Caco-2 (cell line): ENCODE measurements around the gene CDH13. TPM values are rescaled to one million over a fixed set of nuclear protein-coding genes. Genes with fewer than 3 reads are reported as not detected.

Experiments used
- BruUV-seq: library from RNA; stranded (reverse); fragments of 400-500 nt; replicated peaks from 2 replicates; lab custom pipeline; 2021; lab: Mats Ljungman, UMichigan
- CTCF ChIA-PET: fragments of 300-600 bp; sonication (Branson Sonifier 250); formaldehyde crosslinking; loops from one replicate; lab custom pipeline; 2022; ENCODE audit warnings: antibody characterized with exemption; lab: Charles Lee
- POLR2A ChIA-PET: fragments of 300-600 bp; sonication (Branson Sonifier 250); formaldehyde crosslinking; loops from one replicate; lab custom pipeline; 2022; ENCODE audit warnings: antibody characterized with exemption; lab: Charles Lee
- DNase-seq, 2 experiments: peaks; one replicate each; pipeline versions ENCODE4 v3.0.0 to v3.0.0-alpha.2; 2020 to 2022
- H3K27me3 ChIP-seq: replicated peaks from 2 replicates; pipeline ENCODE4 v1.6.0; 2011; ENCODE audit warnings: low read length; ENCODE audit not compliant: control insufficient read depth, insufficient read depth
- H3K36me3 ChIP-seq: 2 replicates; pipeline ENCODE4 v1.5.1; 2011; ENCODE audit warnings: low read length; ENCODE audit not compliant: control insufficient read depth, insufficient read depth
- H3K4me1 ChIP-seq: fragments of 250-450 bp; sonication (Bioruptor Pico); 2 replicates; pipeline ENCODE4 v1.5.1; 2020; ENCODE audit warnings: mild to moderate bottlenecking
- H3K4me3 ChIP-seq: 2 replicates; pipeline ENCODE4 v1.5.1; 2011; ENCODE audit warnings: low read depth, mild to moderate bottlenecking, control low read depth, low read length
- H3K9me3 ChIP-seq: fragments of 250-450 bp; sonication (Bioruptor Pico); 2 replicates; pipeline ENCODE4 v1.5.1; 2020; ENCODE audit warnings: mild to moderate bottlenecking, moderate library complexity
- H3K27ac Mint-ChIP-seq: one replicate; pipeline ENCODE4 v1.8.0; 2022; ENCODE audit warnings: mixed read lengths; ENCODE audit not compliant: unreplicated experiment
- H3K27me3 Mint-ChIP-seq: one replicate; pipeline ENCODE4 v1.8.0; 2022; ENCODE audit warnings: mixed read lengths; ENCODE audit not compliant: insufficient read depth, unreplicated experiment
- H3K36me3 Mint-ChIP-seq: one replicate; pipeline ENCODE4 v1.8.0; 2022; ENCODE audit warnings: mild to moderate bottlenecking, mixed read lengths; ENCODE audit not compliant: insufficient read depth, unreplicated experiment
- H3K4me1 Mint-ChIP-seq: one replicate; pipeline ENCODE4 v1.8.0; 2022; ENCODE audit warnings: low read depth, mixed read lengths; ENCODE audit not compliant: unreplicated experiment
- H3K4me3 Mint-ChIP-seq: one replicate; pipeline ENCODE4 v1.8.0; 2022; ENCODE audit warnings: mild to moderate bottlenecking, moderate library complexity, mixed read lengths; ENCODE audit not compliant: unreplicated experiment
- H3K9me3 Mint-ChIP-seq: one replicate; pipeline ENCODE4 v1.8.0; 2022; ENCODE audit warnings: mixed read lengths; ENCODE audit not compliant: unreplicated experiment
- CTCF ChIP-seq, 2 experiments: fragments of 200-600 bp in 1 of 2; IDR thresholded peaks; 1 replicate in 1 of 2; 2 replicates in 1 of 2; pipeline versions ENCODE4 v1.5.1 to v1.8.0; 2011 to 2022; ENCODE audit warnings: antibody characterized with exemption in 1 of 2, control low read depth in 1 of 2, inconsistent platforms in 1 of 2, low read depth in 1 of 2, low read length in 1 of 2, mild to moderate bottlenecking in 1 of 2, moderate library complexity in 1 of 2; ENCODE audit not compliant: insufficient read depth in 1 of 2, severe bottlenecking in 1 of 2, unreplicated experiment in 1 of 2
- intact Hi-C: fragments of 100-400 bp; cut with micrococcal nuclease; formaldehyde crosslinking; loops from one replicate; pipeline ENCODE4 v1.10.0; 2022; ENCODE audit not compliant: unreplicated experiment
- total RNA-seq: library from RNA; stranded (reverse); gene quantifications from 2 replicates; pipeline ENCODE4 v1.2.3, GENCODE V29; 2022

CDH13 gene
- total RNA-seq, 1 experiment from 2014 or later: 2.2 TPM

GRCh38 chr16:82881516-82881915 is 254.7 kb downstream of the CDH13 start:
- POLR2A ChIA-PET: no interaction called here
- no peaks in the 10 kb centered on the region for H3K9me3 Mint-ChIP-seq
- no peak overlapping the region for H3K4me3 Mint-ChIP-seq

GRCh38 chr16:82882226-82882625 is 255.5 kb downstream of the CDH13 start:
- no peaks in the 10 kb centered on the region for H3K36me3 Mint-ChIP-seq
- no peaks in the 10 kb centered on the region for H3K9me3 ChIP-seq
- BruUV-seq: no TSS peak
- no peak overlapping the region for H3K4me3 Mint-ChIP-seq
- no peaks in the 10 kb centered on the region for H3K36me3 ChIP-seq
- H3K4me1 ChIP-seq: no peaks in the 10 kb centered on the region
- ChIA-PET CTCF (no interaction called here), POLR2A (no interaction called here)
- no peaks in the 10 kb centered on the region for H3K9me3 Mint-ChIP-seq
- no peaks in the 10 kb centered on the region for H3K27me3 ChIP-seq
- no peak overlapping the region for H3K4me3 ChIP-seq
- H3K4me1 Mint-ChIP-seq: no peaks in the 10 kb centered on the region
- no peak for DNase-seq
- H3K27me3 Mint-ChIP-seq: peaks cover 15% of the 10 kb centered on the region
- intact Hi-C loops: no loop called here
- H3K27ac Mint-ChIP-seq: no peak overlapping the region
- no peak for TF ChIP-seq CTCF (IDR thresholded peaks at IDR 0.05; ENCODE audit: insufficient read depth in 1 of 2, low read depth in 1 of 2, low read length in 1 of 2, severe bottlenecking in 1 of 2, unreplicated experiment in 1 of 2)

More at GRCh38 chr16:82881516-82881915, 254.7 kb downstream of the CDH13 start:
- CTCF ChIA-PET: no interaction called here
- no TSS peak for BruUV-seq
- H3K27me3 Mint-ChIP-seq: peaks cover 12% of the 10 kb centered on the region
- Histone ChIP-seq H3K36me3 (no peaks in the 10 kb centered on the region), H3K4me3 (no peak overlapping the region), H3K27me3 (no peaks in the 10 kb centered on the region), H3K4me1 (no peaks in the 10 kb centered on the region), H3K9me3 (no peaks in the 10 kb centered on the region)
- no peak for TF ChIP-seq CTCF (IDR thresholded peaks at IDR 0.05; ENCODE audit: insufficient read depth in 1 of 2, low read depth in 1 of 2, low read length in 1 of 2, severe bottlenecking in 1 of 2, unreplicated experiment in 1 of 2)
- no peaks in the 10 kb centered on the region for H3K4me1 Mint-ChIP-seq
- intact Hi-C loops: no loop called here
- DNase-seq: no peak
- H3K27ac Mint-ChIP-seq: no peak overlapping the region
- no peaks in the 10 kb centered on the region for H3K36me3 Mint-ChIP-seq

GRCh38 chr16:82882982-82883835 is 256.4 kb downstream of the CDH13 start:
- Mint-ChIP-seq H3K27me3 (peaks cover 15% of the 10 kb centered on the region), H3K36me3 (no peaks in the 10 kb centered on the region), H3K4me1 (no peaks in the 10 kb centered on the region), H3K9me3 (no peaks in the 10 kb centered on the region), H3K27ac (no peak overlapping the region), H3K4me3 (no peak overlapping the region)
- Histone ChIP-seq H3K9me3 (no peaks in the 10 kb centered on the region), H3K4me3 (no peak overlapping the region), H3K27me3 (no peaks in the 10 kb centered on the region), H3K36me3 (no peaks in the 10 kb centered on the region), H3K4me1 (no peaks in the 10 kb centered on the region)
- no TSS peak for BruUV-seq
- ChIA-PET CTCF (no interaction called here), POLR2A (no interaction called here)
- DNase-seq: no peak
- no peak for TF ChIP-seq CTCF (IDR thresholded peaks at IDR 0.05; ENCODE audit: insufficient read depth in 1 of 2, low read depth in 1 of 2, low read length in 1 of 2, severe bottlenecking in 1 of 2, unreplicated experiment in 1 of 2)
- intact Hi-C loops: no loop called here
